HG03025 (cell line): Measurements from ENCODE around the gene AGBL3.

ENCODE experiments used
- ATAC-seq: cut with Tn5 transposase; IDR thresholded peaks from one replicate; pipeline ENCODE4 v1.9.1; 2021; ENCODE audit warnings: mild to moderate bottlenecking, moderate library complexity; ENCODE audit not compliant: unreplicated experiment, low FRiP score

The AGBL3 gene

GRCh38 chr7:135129579-135129978, 143.3 kb downstream of the AGBL3 start:
- no peak for ATAC-seq

GRCh38 chr7:135143885-135144668, 157.8 kb downstream of the AGBL3 start:
- ATAC-seq, result no peak

GRCh38 chr7:135147341-135147898, 161.1 kb downstream of the AGBL3 start:
- no peak for ATAC-seq

GRCh38 chr7:135147899-135148721, 161.8 kb downstream of the AGBL3 start, which contains the start of gene TMEM140:
TSS of gene TMEM140 (plus strand) at chr7:135148072. CDS start at chr7:135164442, 16,370 bp downstream.
- ATAC-seq, result peak; percentile 82

- no peak for ATAC-seq
Observed at GRCh38 chr7:135150072-135150782, 163.9 kb downstream of the AGBL3 start.

- ATAC-seq, result no peak
Observed at GRCh38 chr7:135151132-135151531, 164.8 kb downstream of the AGBL3 start.

- ATAC-seq, result no peak
Observed at GRCh38 chr7:135151533-135151932, 165.2 kb downstream of the AGBL3 start.

- no peak for ATAC-seq
Observed at GRCh38 chr7:135152442-135152841, 166.1 kb downstream of the AGBL3 start.

- no peak for ATAC-seq
Observed at GRCh38 chr7:135154734-135155133, 168.4 kb downstream of the AGBL3 start.

- no peak for ATAC-seq
Observed at GRCh38 chr7:135156290-135156689, 170.0 kb downstream of the AGBL3 start.

GRCh38 chr7:135158141-135158655, 171.9 kb downstream of the AGBL3 start:
- no peak for ATAC-seq

GRCh38 chr7:135158874-135159273, 172.6 kb downstream of the AGBL3 start:
- no peak for ATAC-seq

GRCh38 chr7:135159359-135160085, 173.2 kb downstream of the AGBL3 start:
- ATAC-seq, result no peak

GRCh38 chr7:135160098-135160857, 174.0 kb downstream of the AGBL3 start:
- ATAC-seq, result no peak

- ATAC-seq, result no peak
Observed at GRCh38 chr7:135160858-135161653, 174.7 kb downstream of the AGBL3 start.

GRCh38 chr7:135161669-135162068, 175.4 kb downstream of the AGBL3 start:
- no peak for ATAC-seq

- ATAC-seq, result no peak
Observed at GRCh38 chr7:135162382-135163001, 176.2 kb downstream of the AGBL3 start.
